GM12878 (cell line): ENCODE results near the gene SH2B2. TPM values are rescaled to one million over a fixed set of nuclear protein-coding genes. Genes with fewer than 3 reads are reported as not detected.

Source experiments
- ATAC-seq: fragments of 200-7000 bp; cut with Tn5 transposase; 3 replicates; pipeline ENCODE4 v1.9.1; 2020; ENCODE audit warnings: mild to moderate bottlenecking, moderate library complexity
- BruUV-seq: library from RNA; stranded (reverse); fragments of 400-500 nt; replicated peaks from 2 replicates; lab custom pipeline; 2021; lab: Mats Ljungman, UMichigan
- CTCF ChIA-PET: fragments of 300-600 bp; sonication (Branson Sonifier 250); formaldehyde crosslinking; extraction: SDS; loops from one replicate; lab custom pipeline; 2021; ENCODE audit warnings: inconsistent platforms; lab: Yijun Ruan, JAX
- POLR2A ChIA-PET: fragments of 350-600 bp; formaldehyde crosslinking; extraction: SDS; loops from one replicate; lab custom pipeline; 2021; ENCODE audit warnings: inconsistent platforms; lab: Charles Lee
- RAD21 ChIA-PET: fragments of 300-600 bp; sonication (Branson Sonifier 250); formaldehyde crosslinking; loops from one replicate; lab custom pipeline; 2023; ENCODE audit warnings: antibody characterized with exemption; ENCODE audit not compliant: unreplicated experiment; lab: Charles Lee
- SMC1A ChIA-PET: fragments of 300-600 bp; sonication (Branson Sonifier 250); formaldehyde crosslinking; loops from one replicate; lab custom pipeline; 2023; ENCODE audit not compliant: unreplicated experiment, uncharacterized antibody; lab: Charles Lee
- DNase-seq: peaks from one replicate; pipeline ENCODE4 v3.0.0-alpha.2; 2011; ENCODE audit warnings: low read depth, low spot score
- FAIRE-seq: peaks from 3 replicates; lab custom pipeline; 2011; peaks lifted over from hg19 to GRCh38; lab: Jason Lieb, UNC
- H2AFZ ChIP-seq: 2 replicates; pipeline ENCODE4 v1.6.0; 2011; ENCODE audit warnings: low read depth, low read length, control low read depth; ENCODE audit not compliant: control insufficient read depth
- H3K27ac ChIP-seq: 2 replicates; pipeline ENCODE4 v1.5.1; 2011; ENCODE audit warnings: control low read depth; ENCODE audit not compliant: control insufficient read depth, insufficient read depth
- H3K27me3 ChIP-seq, 2 experiments: replicated peaks in 1 of 2; 2 replicates each; pipeline versions ENCODE4 v1.6.0 to v1.6.1; 2011; ENCODE audit warnings: low read length in 1 of 2; ENCODE audit not compliant: control insufficient read depth in 2 of 2, insufficient read depth in 2 of 2
- H3K36me3 ChIP-seq, 2 experiments: 2 replicates each; pipeline ENCODE4 v1.5.1; 2011; ENCODE audit warnings: low read length in 1 of 2; ENCODE audit not compliant: control insufficient read depth in 2 of 2, insufficient read depth in 2 of 2
- H3K4me1 ChIP-seq: 2 replicates; pipeline ENCODE4 v1.6.1; 2011; ENCODE audit warnings: mild to moderate bottlenecking, low read length, moderate library complexity, mixed read lengths; ENCODE audit not compliant: control insufficient read depth, insufficient read depth
- H3K4me2 ChIP-seq: 2 replicates; pipeline ENCODE4 v1.6.0; 2011; ENCODE audit warnings: control low read depth; ENCODE audit not compliant: control insufficient read depth, insufficient read depth
- H3K4me3 ChIP-seq: fragments of 200-600 bp; sonication (generic); 2 replicates; pipeline ENCODE4 v1.5.1; 2016
- H3K79me2 ChIP-seq: 2 replicates; pipeline ENCODE4 v1.6.0; 2011; ENCODE audit warnings: low read length; ENCODE audit not compliant: control insufficient read depth, insufficient read depth
- H3K9ac ChIP-seq: 2 replicates; pipeline ENCODE4 v1.8.0; 2011; ENCODE audit warnings: low read length, control low read depth, mixed read lengths; ENCODE audit not compliant: control insufficient read depth, insufficient read depth
- H3K9me3 ChIP-seq: replicated peaks from 3 replicates; pipeline ENCODE4 v1.5.1; 2011; ENCODE audit warnings: mild to moderate bottlenecking, low read length; ENCODE audit not compliant: control insufficient read depth, insufficient read depth
- H4K20me1 ChIP-seq: 2 replicates; pipeline ENCODE4 v1.6.0; 2011; ENCODE audit not compliant: control insufficient read depth, insufficient read depth
- BHLHE40 ChIP-seq, 2 experiments: fragments of 450-650 bp in 1 of 2; IDR thresholded peaks; 2 replicates each; pipeline ENCODE4 v1.6.1; 2011 to 2017; ENCODE audit warnings: low read depth in 2 of 2, borderline replicate concordance in 1 of 2, improper control_type of control experiment in 1 of 2, low read length in 1 of 2, mild to moderate bottlenecking in 1 of 2
- CBFB ChIP-seq: IDR thresholded peaks from 2 replicates; pipeline ENCODE4 v1.6.1; 2016; ENCODE audit warnings: antibody characterized with exemption, low read depth
- CREM ChIP-seq: IDR thresholded peaks from 2 replicates; pipeline ENCODE4 v1.6.1; 2014; ENCODE audit warnings: antibody characterized with exemption, low read depth
- DPF2 ChIP-seq: fragments of 450-650 bp; IDR thresholded peaks from 2 replicates; pipeline ENCODE4 v1.6.1; 2017; ENCODE audit warnings: mild to moderate bottlenecking
- EED ChIP-seq: sonication (generic); IDR thresholded peaks from 2 replicates; pipeline ENCODE4 v1.6.1; 2016; ENCODE audit warnings: antibody characterized with exemption, low read depth
- FOS ChIP-seq: IDR thresholded peaks from 3 replicates; pipeline ENCODE4 v1.6.1; 2011; ENCODE audit warnings: borderline replicate concordance; ENCODE audit not compliant: insufficient read length; ENCODE audit errors: extremely low read depth
- GATAD2B ChIP-seq: fragments of 450-650 bp; conservative IDR thresholded peaks from 2 replicates; pipeline ENCODE4 v1.6.1; 2017; ENCODE audit warnings: low read depth, mild to moderate bottlenecking, moderate library complexity
- HCFC1 ChIP-seq: fragments of 150-350 bp; IDR thresholded peaks from 2 replicates; pipeline ENCODE4 v1.6.1; 2014; ENCODE audit warnings: low read length
- IKZF1 ChIP-seq: fragments of 450-650 bp; conservative IDR thresholded peaks from 2 replicates; pipeline ENCODE4 v1.6.1; 2017; ENCODE audit warnings: antibody characterized with exemption, mild to moderate bottlenecking
- NBN ChIP-seq: fragments of 450-650 bp; IDR thresholded peaks from 2 replicates; pipeline ENCODE4 v1.6.1; 2016
- POLR2AphosphoS5 ChIP-seq: IDR thresholded peaks from 2 replicates; pipeline ENCODE4 v1.6.1; 2011; ENCODE audit warnings: mild to moderate bottlenecking, low read length, inconsistent platforms
- REST ChIP-seq: IDR thresholded peaks from 2 replicates; pipeline ENCODE4 v1.6.1; 2012; ENCODE audit warnings: mild to moderate bottlenecking, low read depth, low read length
- TCF12 ChIP-seq: IDR thresholded peaks from 2 replicates; pipeline ENCODE4 v1.6.1; 2011; ENCODE audit warnings: low read depth, mild to moderate bottlenecking, low read length
- ZNF384 ChIP-seq: IDR thresholded peaks from 2 replicates; pipeline ENCODE4 v1.6.1; 2012; ENCODE audit warnings: low read depth, mild to moderate bottlenecking, low read length, improper control_type of control experiment, borderline replicate concordance
- WGBS: methylation state at CpG from one replicate; pipeline ENCODE4 v1.1.6; 2016; ENCODE audit warnings: low lambda C conversion rate; ENCODE audit not compliant: insufficient replicate concordance, insufficient coverage; ENCODE audit errors: missing lambda C conversion rate; 5-methylcytosine and 5-hydroxymethylcytosine counted together
- in situ Hi-C: fragments of 300-500 bp; cut with MboI; formaldehyde crosslinking; loops from 9 replicates; pipeline ENCODE4 v1.14.3; 2018; ENCODE audit warnings: mixed read lengths
- intact Hi-C: fragments of 100-400 bp; cut with micrococcal nuclease; formaldehyde crosslinking; loops from one replicate; pipeline ENCODE4 v1.14.2; 2022; ENCODE audit not compliant: unreplicated experiment
- polyA plus RNA-seq, 11 experiments: library from polyadenylated mRNA; depleted of rRNA in 4 of 11; unstranded in 6 of 11; stranded (reverse) in 5 of 11; fragments of >200 nt; fragmentation: Nextera tagmentation in 4 of 11; fragmentation: Illumina TruSeq in 1 of 11; extraction: Ambion mirVana in 4 of 11; extraction: Trizol in 1 of 11; gene quantifications; 1 replicate in 1 of 11; 2 replicates in 10 of 11; pipeline versions ENCODE4 v1.2.1 to v1.2.3, GENCODE V29; 2011 to 2016; ENCODE audit warnings: inconsistent platforms in 2 of 11, missing spikeins in 2 of 11, low read depth in 1 of 11
- total RNA-seq, 4 experiments: library from RNA; depleted of rRNA in 3 of 4; stranded (reverse); fragments of >200 nt in 3 of 4; fragmentation: Illumina TruSeq in 1 of 4; extraction: Trizol in 1 of 4; gene quantifications; 2 replicates each; pipeline versions ENCODE4 v1.2.1 to v1.2.3, GENCODE V29; 2013 to 2021
- TF ChIP-seq, protein P1 (sequence below): fragments of 450-650 bp; IDR thresholded peaks from 2 replicates; pipeline ENCODE4 v1.6.1; 2017; ENCODE audit warnings: low read depth, mild to moderate bottlenecking, moderate library complexity
- TF ChIP-seq, protein P2 (sequence below): fragments of 450-650 bp; IDR thresholded peaks from 2 replicates; pipeline ENCODE4 v1.6.1; 2016; ENCODE audit warnings: mild to moderate bottlenecking
- TF ChIP-seq, protein P3 (sequence below): fragments of 450-650 bp; IDR thresholded peaks from 2 replicates; pipeline ENCODE4 v1.6.1; 2016; ENCODE audit warnings: mild to moderate bottlenecking

Gene SH2B2
- total and polyA plus RNA-seq, 10 of the 15 experiments (the other 5 are each of a cell fraction or from before 2014, with no cell fraction given) = 0.13 to 55.1 (median 7.4) TPM; not detected in 1

DNA sequence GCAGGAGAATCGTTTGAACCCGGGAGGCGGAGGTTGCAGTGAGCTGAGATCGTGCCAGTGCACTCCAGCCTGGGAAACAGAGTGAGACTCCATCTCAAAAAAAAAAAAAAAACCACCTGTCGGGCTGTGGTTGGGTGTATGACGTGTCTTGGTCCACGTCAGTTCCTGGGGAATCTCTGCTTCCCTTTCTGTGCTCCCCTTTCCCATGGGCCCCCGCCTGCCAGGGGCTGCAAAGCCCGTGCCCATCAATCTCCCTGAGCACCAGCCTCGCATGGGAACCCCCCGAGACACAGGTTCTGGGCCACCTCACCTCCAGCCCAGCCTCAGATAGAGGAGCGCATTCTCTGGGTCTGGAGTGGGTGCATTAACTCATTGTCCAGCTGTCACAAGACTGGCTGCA is 2.3 kb upstream of the SH2B2 start:
- DNase-seq = no peak
- H3K4me3 ChIP-seq = peak overlapping the region; percentile 80; the same call in 1 of the 2 replicates
- H3K79me2 ChIP-seq = peaks cover 26% of the 10 kb centered on the region
- intact Hi-C loops = no loop called here
- CTCF ChIA-PET = interaction anchor here (1.3 to 9.3 kb wide), 3 partner anchors 107 to 164 kb away, joined by 3 to 205 read pairs (median 4); partner anchors contain the start of gene PRKRIP1
- no peaks in the 10 kb centered on the region for H4K20me1 ChIP-seq
- no peaks in the 10 kb centered on the region for H3K9me3 ChIP-seq
- no peaks in the 10 kb centered on the region for H3K27me3 ChIP-seq
- FAIRE-seq = peak; percentile 85
- peak overlapping the region; percentile 56 for H3K27ac ChIP-seq
- BruUV-seq = no TSS peak
- no peaks in the 10 kb centered on the region for H3K36me3 ChIP-seq
- ATAC-seq = peak; percentile 14
- SMC1A ChIA-PET = interaction anchor here (1.6 to 9.2 kb wide), 5 partner anchors 10 to 112 kb away, joined by 3 to 122 read pairs (median 5); partner anchors contain the start of gene PRKRIP1
- in situ Hi-C loops = loop anchor here (5.0 kb wide), 1 partner anchor 108 kb away; no protein-coding TSS in a partner anchor
- POLR2A ChIA-PET = interaction anchor here (0.6 to 1.4 kb wide), 2 partner anchors 22 to 412 kb away, joined by 3 to 5 read pairs; no protein-coding TSS in a partner anchor
- H3K4me1 ChIP-seq = peaks cover 51% of the 10 kb centered on the region
- WGBS = 1% methylated on average over 12 of the region's 12 CpGs
- H3K4me2 ChIP-seq = peak overlapping the region; percentile 62
- RAD21 ChIA-PET = interaction anchor here (0.7 to 2.3 kb wide), 8 partner anchors 12 to 154 kb away, joined by 3 to 8 read pairs (median 4); no protein-coding TSS in a partner anchor
- H2AFZ ChIP-seq = peak overlapping the region; percentile 56; the same call in 1 of the 2 replicates
- H3K9ac ChIP-seq = peak overlapping the region; percentile 3
- TF ChIP-seq, protein P1, sequence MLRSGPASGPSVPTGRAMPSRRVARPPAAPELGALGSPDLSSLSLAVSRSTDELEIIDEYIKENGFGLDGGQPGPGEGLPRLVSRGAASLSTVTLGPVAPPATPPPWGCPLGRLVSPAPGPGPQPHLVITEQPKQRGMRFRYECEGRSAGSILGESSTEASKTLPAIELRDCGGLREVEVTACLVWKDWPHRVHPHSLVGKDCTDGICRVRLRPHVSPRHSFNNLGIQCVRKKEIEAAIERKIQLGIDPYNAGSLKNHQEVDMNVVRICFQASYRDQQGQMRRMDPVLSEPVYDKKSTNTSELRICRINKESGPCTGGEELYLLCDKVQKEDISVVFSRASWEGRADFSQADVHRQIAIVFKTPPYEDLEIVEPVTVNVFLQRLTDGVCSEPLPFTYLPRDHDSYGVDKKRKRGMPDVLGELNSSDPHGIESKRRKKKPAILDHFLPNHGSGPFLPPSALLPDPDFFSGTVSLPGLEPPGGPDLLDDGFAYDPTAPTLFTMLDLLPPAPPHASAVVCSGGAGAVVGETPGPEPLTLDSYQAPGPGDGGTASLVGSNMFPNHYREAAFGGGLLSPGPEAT = peak; percentile 56
- TF ChIP-seq CBFB (peak; percentile 59; the same call in 1 of the 2 replicates), FOS (no peak), EED (peak; percentile 73), HCFC1 (no peak), NBN (peak; percentile 88), CREM (peak; percentile 86), IKZF1 (peak; percentile 55; the same call in 1 of the 2 replicates), POLR2AphosphoS5 (no peak), ZNF384 (peak; percentile 70), DPF2 (0 out of 2 replicates have a peak, but pooled peaks have one; percentile 15), BHLHE40 (IDR thresholded peaks at IDR 0.05; ENCODE audit: borderline replicate concordance in 1 of 2, low read depth in 2 of 2, low read length in 1 of 2) (peak in 1 of 2 experiments; percentile 63; a peak in 2 of 4 replicates), GATAD2B (no peak), TCF12 (0 out of 2 replicates have a peak, but pooled peaks have one; percentile 32), REST (no peak)
- TF ChIP-seq, protein P2, sequence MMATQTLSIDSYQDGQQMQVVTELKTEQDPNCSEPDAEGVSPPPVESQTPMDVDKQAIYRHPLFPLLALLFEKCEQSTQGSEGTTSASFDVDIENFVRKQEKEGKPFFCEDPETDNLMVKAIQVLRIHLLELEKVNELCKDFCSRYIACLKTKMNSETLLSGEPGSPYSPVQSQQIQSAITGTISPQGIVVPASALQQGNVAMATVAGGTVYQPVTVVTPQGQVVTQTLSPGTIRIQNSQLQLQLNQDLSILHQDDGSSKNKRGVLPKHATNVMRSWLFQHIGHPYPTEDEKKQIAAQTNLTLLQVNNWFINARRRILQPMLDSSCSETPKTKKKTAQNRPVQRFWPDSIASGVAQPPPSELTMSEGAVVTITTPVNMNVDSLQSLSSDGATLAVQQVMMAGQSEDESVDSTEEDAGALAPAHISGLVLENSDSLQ = peak; percentile 69
- TF ChIP-seq, protein P3, sequence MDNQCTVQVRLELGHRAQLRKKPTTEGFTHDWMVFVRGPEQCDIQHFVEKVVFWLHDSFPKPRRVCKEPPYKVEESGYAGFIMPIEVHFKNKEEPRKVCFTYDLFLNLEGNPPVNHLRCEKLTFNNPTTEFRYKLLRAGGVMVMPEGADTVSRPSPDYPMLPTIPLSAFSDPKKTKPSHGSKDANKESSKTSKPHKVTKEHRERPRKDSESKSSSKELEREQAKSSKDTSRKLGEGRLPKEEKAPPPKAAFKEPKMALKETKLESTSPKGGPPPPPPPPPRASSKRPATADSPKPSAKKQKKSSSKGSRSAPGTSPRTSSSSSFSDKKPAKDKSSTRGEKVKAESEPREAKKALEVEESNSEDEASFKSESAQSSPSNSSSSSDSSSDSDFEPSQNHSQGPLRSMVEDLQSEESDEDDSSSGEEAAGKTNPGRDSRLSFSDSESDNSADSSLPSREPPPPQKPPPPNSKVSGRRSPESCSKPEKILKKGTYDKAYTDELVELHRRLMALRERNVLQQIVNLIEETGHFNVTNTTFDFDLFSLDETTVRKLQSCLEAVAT = peak; percentile 80
